Astrocyte (in vitro differentiated cells and primary cell): ENCODE measurements around the gene HEXD. TPM values are rescaled to one million over a fixed set of nuclear protein-coding genes. Genes with fewer than 3 reads are reported as not detected.

Source experiments
- DNase-seq: peaks from one replicate; pipeline ENCODE4 v3.0.0-alpha.2; 2010; ENCODE audit warnings: low read depth
- FAIRE-seq: peaks from 2 replicates; lab custom pipeline; 2011; peaks lifted over from hg19 to GRCh38; lab: Jason Lieb, UNC
- H2AFZ ChIP-seq: 2 replicates; pipeline ENCODE4 v1.6.0; 2012; ENCODE audit warnings: low read depth, low read length, inconsistent platforms
- H3K27ac ChIP-seq: 2 replicates; pipeline ENCODE4 v1.5.1; 2011; ENCODE audit warnings: low read depth, low read length, inconsistent platforms
- H3K27me3 ChIP-seq: 2 replicates; pipeline ENCODE4 v1.6.0; 2011; ENCODE audit warnings: low read length, inconsistent platforms; ENCODE audit not compliant: insufficient read depth
- H3K36me3 ChIP-seq: 2 replicates; pipeline ENCODE4 v1.5.1; 2011; ENCODE audit warnings: low read length, inconsistent platforms; ENCODE audit not compliant: insufficient read depth
- H3K4me1 ChIP-seq: 2 replicates; pipeline ENCODE4 v1.5.1; 2011; ENCODE audit warnings: low read length, inconsistent platforms; ENCODE audit not compliant: insufficient read depth
- H3K4me2 ChIP-seq: 2 replicates; pipeline ENCODE4 v1.6.0; 2012; ENCODE audit warnings: low read length, inconsistent platforms
- H3K4me3 ChIP-seq: 2 replicates; pipeline ENCODE4 v1.5.1; 2011; ENCODE audit warnings: low read depth, mild to moderate bottlenecking, low read length, inconsistent platforms; ENCODE audit not compliant: insufficient read depth
- H3K79me2 ChIP-seq: 2 replicates; pipeline ENCODE4 v1.6.0; 2012; ENCODE audit warnings: mild to moderate bottlenecking, low read length, inconsistent platforms; ENCODE audit not compliant: insufficient read depth
- H3K9ac ChIP-seq: 2 replicates; pipeline ENCODE4 v1.6.0; 2012; ENCODE audit warnings: mild to moderate bottlenecking, low read length, inconsistent platforms
- H3K9me3 ChIP-seq: 2 replicates; pipeline ENCODE4 v1.5.1; 2012; ENCODE audit warnings: low read depth, mild to moderate bottlenecking, low read length, inconsistent platforms; ENCODE audit not compliant: insufficient read depth
- H4K20me1 ChIP-seq: 2 replicates; pipeline ENCODE4 v1.6.0; 2012; ENCODE audit warnings: low read length, inconsistent platforms; ENCODE audit not compliant: insufficient read depth
- H3K27ac Mint-ChIP-seq: one replicate; pipeline ENCODE4 v1.8.0; 2021; ENCODE audit warnings: mild to moderate bottlenecking, mixed read lengths; ENCODE audit not compliant: unreplicated experiment
- H3K27me3 Mint-ChIP-seq: one replicate; pipeline ENCODE4 v1.8.0; 2021; ENCODE audit warnings: low read depth, mixed read lengths; ENCODE audit not compliant: unreplicated experiment
- H3K36me3 Mint-ChIP-seq: one replicate; pipeline ENCODE4 v1.8.0; 2021; ENCODE audit warnings: low read depth, mixed read lengths; ENCODE audit not compliant: unreplicated experiment
- H3K4me1 Mint-ChIP-seq: one replicate; pipeline ENCODE4 v1.8.0; 2021; ENCODE audit warnings: low read depth, mixed read lengths; ENCODE audit not compliant: unreplicated experiment
- H3K4me3 Mint-ChIP-seq: one replicate; pipeline ENCODE4 v1.8.0; 2021; ENCODE audit warnings: mild to moderate bottlenecking, moderate library complexity, mixed read lengths; ENCODE audit not compliant: unreplicated experiment
- H3K9me3 Mint-ChIP-seq: one replicate; pipeline ENCODE4 v1.8.0; 2021; ENCODE audit warnings: mild to moderate bottlenecking, mixed read lengths; ENCODE audit not compliant: unreplicated experiment
- CTCF ChIP-seq: IDR thresholded peaks from 2 replicates; pipeline ENCODE4 v1.5.1; 2011; ENCODE audit warnings: low read depth, mild to moderate bottlenecking, inconsistent platforms, low read length, moderate library complexity; ENCODE audit not compliant: insufficient read depth
- EZH2 ChIP-seq: IDR thresholded peaks from 2 replicates; pipeline ENCODE4 v1.6.1; 2012; ENCODE audit warnings: mild to moderate bottlenecking, low read length, inconsistent platforms; ENCODE audit not compliant: insufficient read depth
- total RNA-seq: library from RNA; stranded (reverse); gene quantifications from 2 replicates; pipeline ENCODE4 v1.2.1, GENCODE V29; 2021

HEXD gene
- total RNA-seq, 1 donor from 2014 or later = 11.1 TPM

- no peaks in the 10 kb centered on the region for H3K79me2 ChIP-seq
- no peaks in the 10 kb centered on the region for H3K27me3 Mint-ChIP-seq
- H3K4me1 ChIP-seq = peaks cover 9% of the 10 kb centered on the region
- no peaks in the 10 kb centered on the region for H3K4me1 Mint-ChIP-seq
- H3K4me3 ChIP-seq = no peak overlapping the region
- peaks cover 1% of the 10 kb centered on the region for H3K9me3 Mint-ChIP-seq
- peaks cover 42% of the 10 kb centered on the region for H4K20me1 ChIP-seq
- no peak overlapping the region for H3K9ac ChIP-seq
- H3K27me3 ChIP-seq = no peaks in the 10 kb centered on the region
- TF ChIP-seq EZH2 = no peak
- TF ChIP-seq CTCF = no peak
- H3K36me3 Mint-ChIP-seq = peaks cover 8% of the 10 kb centered on the region
- no peaks in the 10 kb centered on the region for H3K36me3 ChIP-seq
- FAIRE-seq (no peak), DNase-seq (no peak)
- H3K9me3 ChIP-seq = no peaks in the 10 kb centered on the region
- H2AFZ ChIP-seq = no peak overlapping the region
- no peak overlapping the region for H3K4me3 Mint-ChIP-seq
- H3K27ac ChIP-seq = no peak overlapping the region
- H3K27ac Mint-ChIP-seq = no peak overlapping the region
- H3K4me2 ChIP-seq = no peak overlapping the region
Observed at GRCh38 chr17:82442643-82443464, 24.7 kb downstream of the HEXD start.

- Histone ChIP-seq H3K4me3 (no peak overlapping the region), H3K79me2 (peaks cover under 1% of the 10 kb centered on the region), H4K20me1 (peaks cover 42% of the 10 kb centered on the region), H3K4me2 (no peak overlapping the region), H3K9ac (no peak overlapping the region), H3K9me3 (no peaks in the 10 kb centered on the region), H3K36me3 (no peaks in the 10 kb centered on the region), H3K27me3 (no peaks in the 10 kb centered on the region), H3K27ac (no peak overlapping the region), H3K4me1 (peaks cover 9% of the 10 kb centered on the region), H2AFZ (no peak overlapping the region)
- Mint-ChIP-seq H3K4me3 (no peak overlapping the region), H3K27me3 (no peaks in the 10 kb centered on the region), H3K27ac (no peak overlapping the region), H3K36me3 (peaks cover 8% of the 10 kb centered on the region), H3K9me3 (peaks cover 1% of the 10 kb centered on the region), H3K4me1 (no peaks in the 10 kb centered on the region)
- no peak for FAIRE-seq
- no peak for DNase-seq
- TF ChIP-seq EZH2 (no peak), CTCF (no peak)
Observed at GRCh38 chr17:82443465-82444283, 25.5 kb downstream of the HEXD start.
